GM18870 (cell line): Measurements from ENCODE around the gene KLKB1.
"Not testable (repeated sequence)": the region's sequence is repeated elsewhere in the genome, so short reads cannot be mapped to it uniquely, and the experiment has no call there.

Experiments
- ATAC-seq: cut with Tn5 transposase; IDR thresholded peaks from one replicate; pipeline ENCODE4 v1.9.1; 2021; ENCODE audit warnings: moderate library complexity; ENCODE audit not compliant: unreplicated experiment

The KLKB1 gene

GRCh38 chr4:186264660-186265059 is 37.4 kb downstream of the KLKB1 start:
- no peak for ATAC-seq

- not testable (repeated sequence) for ATAC-seq
Measured at GRCh38 chr4:186265250-186265649, 37.9 kb downstream of the KLKB1 start.

GRCh38 chr4:186265683-186266652 is 38.7 kb downstream of the KLKB1 start, which contains the start of gene F11:
Gene F11, plus strand, starts transcription at chr4:186266189. Its CDS starts 948 bp downstream, at chr4:186267137.
- ATAC-seq: no peak

GRCh38 chr4:186266729-186267456 is 39.6 kb downstream of the KLKB1 start:
- ATAC-seq: no peak

DNA sequence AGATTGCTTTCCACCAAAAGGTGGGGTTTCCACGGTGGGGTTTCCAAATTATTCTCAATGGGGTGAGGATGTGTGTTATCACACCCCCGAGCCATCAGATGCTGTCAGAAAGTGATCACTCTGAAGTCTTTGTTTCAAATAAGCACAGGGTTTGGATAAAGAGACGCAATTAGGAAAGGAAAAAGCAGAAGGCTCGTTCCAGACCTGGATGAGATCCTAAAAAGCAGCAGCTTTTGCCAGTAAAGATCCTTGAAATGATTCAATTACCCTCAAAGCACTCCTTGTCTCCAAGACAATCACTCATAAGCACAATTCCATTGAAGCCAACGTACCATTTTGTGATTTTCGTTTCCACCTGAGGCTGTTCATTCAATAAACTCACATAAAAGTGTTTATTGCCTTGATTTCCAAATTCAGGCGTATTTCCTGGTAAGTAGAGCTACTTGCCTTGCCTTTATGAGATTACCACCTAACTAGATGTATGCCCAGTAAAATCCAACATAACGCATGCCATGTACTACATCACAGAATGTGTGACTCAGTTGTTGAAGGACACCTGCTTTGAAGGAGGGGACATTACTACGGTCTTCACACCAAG is 43.9 kb downstream of the KLKB1 start:
- ATAC-seq: no peak

- ATAC-seq: no peak
Measured at GRCh38 chr4:186272699-186273391, 45.5 kb downstream of the KLKB1 start.

DNA sequence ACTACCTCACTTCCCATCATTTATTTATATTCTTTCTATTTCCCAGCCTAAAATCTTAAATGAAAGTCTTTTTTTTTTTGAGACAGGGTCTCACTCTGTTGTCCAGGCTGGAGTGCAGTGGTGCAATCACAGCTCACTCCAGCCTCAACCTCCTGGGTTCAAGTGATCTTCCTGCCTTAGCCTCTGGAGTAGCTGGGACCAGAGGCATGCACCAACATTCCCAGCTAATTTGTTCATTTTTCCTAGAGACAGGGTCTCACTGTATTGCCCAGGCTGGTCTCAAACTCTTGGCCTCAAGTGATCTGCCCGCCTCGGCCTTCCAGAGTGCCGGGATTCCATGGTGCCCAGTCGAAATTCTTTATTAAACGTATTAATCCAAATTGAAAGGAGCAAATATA is 46.1 kb downstream of the KLKB1 start:
- not testable (repeated sequence) for ATAC-seq

DNA sequence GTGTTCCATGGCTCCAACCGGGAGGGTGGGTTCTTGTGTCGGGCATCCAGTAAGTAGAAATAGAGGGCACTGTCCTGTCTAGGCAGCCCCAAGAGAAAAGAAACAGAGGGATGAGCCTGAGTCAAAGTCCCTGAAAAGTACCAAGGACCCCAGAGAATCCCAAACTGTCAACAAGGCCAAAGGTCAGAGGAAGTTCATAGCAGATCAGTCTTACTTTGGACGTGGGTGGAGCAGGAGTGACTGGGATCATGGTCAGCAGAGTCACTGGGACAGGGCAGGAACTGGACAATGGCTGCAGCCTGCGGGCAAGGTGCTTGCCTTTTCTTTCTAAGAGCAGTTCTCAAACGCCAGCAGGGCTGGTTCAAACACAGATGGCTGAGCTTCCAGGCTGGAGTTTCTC is 56.0 kb downstream of the KLKB1 start:
- ATAC-seq: no peak

DNA sequence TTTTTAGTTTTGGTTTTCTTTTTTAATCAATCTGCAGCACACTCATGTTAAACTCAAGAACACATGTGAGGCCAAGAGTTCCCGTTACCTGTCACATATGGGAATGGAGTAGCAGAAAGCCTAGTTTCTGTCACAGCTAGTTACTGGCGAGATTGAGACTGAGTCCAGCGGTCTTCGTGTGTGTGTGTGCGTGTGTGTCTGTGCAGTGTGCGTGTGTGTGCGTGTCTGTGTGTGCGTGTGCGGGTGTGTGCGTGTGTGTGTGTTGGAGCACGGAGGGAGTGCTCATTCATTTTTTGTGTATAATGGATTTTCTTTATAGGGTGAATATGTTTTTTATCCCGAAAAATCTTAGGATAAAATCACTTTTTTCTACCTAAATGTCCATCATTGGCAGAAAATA is 57.8 kb downstream of the KLKB1 start:
- no peak for ATAC-seq

- no peak for ATAC-seq
Measured at GRCh38 chr4:186286581-186286980, 59.3 kb downstream of the KLKB1 start.

GRCh38 chr4:186291256-186291890 is 64.1 kb downstream of the KLKB1 start:
- ATAC-seq: no peak

DNA sequence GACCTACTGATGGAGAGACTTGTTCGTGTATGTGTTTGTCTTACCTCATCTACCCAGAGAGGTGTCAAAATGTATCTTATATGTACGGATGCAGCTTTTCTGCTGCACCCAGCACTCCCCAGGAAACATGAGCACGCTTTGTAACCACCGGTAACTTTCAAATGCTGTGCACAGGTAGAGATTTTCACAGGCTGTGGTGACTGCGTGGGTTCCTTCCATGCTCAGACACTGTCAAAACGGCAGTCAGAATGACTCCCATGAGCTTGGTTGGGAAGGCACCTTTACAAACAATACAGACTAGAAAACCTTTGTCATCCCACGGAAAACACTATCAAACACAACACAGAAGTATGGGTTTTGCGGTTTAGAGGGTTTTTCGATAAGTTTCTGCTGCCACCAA is 66.9 kb downstream of the KLKB1 start:
- no peak for ATAC-seq

GRCh38 chr4:186296481-186296880 is 69.2 kb downstream of the KLKB1 start:
- ATAC-seq: no peak

DNA sequence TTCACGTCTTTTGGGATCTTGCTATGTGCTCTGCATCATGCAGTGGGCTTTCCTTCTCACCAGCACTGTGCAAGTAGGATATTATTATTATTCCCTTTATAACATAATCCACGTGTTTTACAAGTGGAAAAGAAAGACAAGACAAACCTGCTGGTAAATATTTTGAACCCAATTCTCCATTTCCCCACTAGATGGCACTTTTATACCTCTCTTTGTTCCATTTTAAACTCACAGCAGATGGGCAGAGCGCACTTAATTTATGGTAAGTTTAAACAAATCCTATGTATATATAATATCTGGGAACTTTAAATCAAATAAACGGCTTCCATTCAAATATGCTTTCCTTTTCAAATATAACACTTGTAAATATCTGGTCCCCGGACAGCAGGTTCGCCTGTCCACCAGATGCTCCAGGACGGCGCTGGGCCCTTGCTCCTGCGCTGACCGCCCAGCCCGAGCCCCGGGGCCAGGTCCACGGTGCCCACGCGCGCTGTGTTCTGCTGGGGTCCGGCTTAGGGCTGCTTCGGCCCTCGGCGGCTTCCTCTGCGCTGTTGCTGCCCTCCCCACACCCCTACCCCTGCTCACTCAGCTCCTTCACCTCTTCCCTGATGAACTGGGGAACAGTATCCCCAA is 69.8 kb downstream of the KLKB1 start:
- no peak for ATAC-seq

DNA sequence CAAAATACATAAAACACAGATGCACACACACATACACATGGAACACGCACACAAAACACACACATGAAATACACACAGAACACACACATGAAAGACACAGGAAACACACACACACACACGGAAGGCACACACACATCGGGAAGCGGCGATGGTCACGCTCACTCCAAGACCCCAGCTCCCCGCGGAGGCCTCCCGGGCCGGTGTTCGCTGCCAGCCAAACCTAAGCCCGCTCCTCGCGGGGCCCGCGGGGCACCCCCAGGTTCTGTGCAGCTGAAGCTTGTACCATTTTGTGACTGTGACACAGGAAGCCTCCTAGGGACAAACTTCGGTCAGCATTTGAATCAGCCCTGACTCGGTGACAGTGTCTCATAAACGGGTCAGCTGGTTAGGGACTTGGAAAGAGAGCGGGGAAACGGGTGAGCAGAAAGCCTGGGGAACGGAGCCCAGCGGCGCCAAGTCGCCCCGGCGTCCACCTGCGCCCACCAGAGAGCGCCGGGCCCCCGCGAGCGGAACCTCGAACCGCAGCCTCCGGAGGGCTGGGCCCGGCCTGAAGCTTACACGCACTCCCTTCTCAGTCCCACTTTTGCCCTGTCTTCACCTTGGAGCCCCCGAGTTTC is 70.8 kb downstream of the KLKB1 start:
- no peak for ATAC-seq

DNA sequence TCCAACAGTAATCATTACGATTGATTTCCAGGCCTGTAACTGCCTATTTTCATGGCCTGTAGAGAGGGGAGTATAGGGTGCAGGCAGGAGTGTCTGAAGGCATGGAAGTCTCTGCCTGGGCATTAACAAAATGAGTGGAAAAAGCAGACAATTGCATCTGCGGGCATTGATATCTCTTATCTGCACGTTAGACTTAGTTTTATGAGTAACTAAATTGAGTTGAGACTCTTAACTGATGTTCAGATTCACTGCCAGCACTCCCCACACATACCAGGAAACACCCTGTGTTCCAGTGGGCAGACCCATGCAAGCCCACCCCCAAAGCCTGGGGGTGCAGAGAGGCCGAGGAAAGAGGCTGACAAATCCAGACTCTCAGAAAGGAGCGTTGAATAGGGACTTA is 72.0 kb downstream of the KLKB1 start:
- ATAC-seq: no peak

- no peak for ATAC-seq
Measured at GRCh38 chr4:186300659-186301390, 73.5 kb downstream of the KLKB1 start.

DNA sequence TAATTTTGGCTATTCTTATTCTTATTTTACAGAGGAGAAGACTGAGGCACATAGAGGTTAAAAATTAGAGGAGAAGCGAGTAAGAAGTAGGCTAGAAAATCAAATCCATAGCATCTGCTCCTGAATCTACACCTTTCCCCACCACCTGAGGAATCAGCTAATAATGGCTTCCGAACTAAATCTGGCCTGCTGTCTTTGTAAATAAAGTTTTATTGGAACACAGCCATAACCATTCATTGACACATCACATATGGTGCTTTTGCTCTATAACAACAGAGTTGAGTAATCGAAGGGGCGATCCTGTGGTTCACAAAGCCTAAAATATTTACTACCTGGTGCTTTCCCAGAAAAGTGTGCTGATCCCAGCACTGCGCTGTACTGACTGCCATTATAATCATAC is 76.9 kb downstream of the KLKB1 start:
- ATAC-seq: no peak
